Panc1 (cell line): Measurements from ENCODE around the gene VTN. TPM values are rescaled to one million over a fixed set of nuclear protein-coding genes. Genes with fewer than 3 reads are reported as not detected.

Source experiments
- ATAC-seq: fragments of 200-7000 bp; cut with Tn5 transposase; 2 replicates; pipeline ENCODE4 v1.9.1; 2020; ENCODE audit warnings: mild to moderate bottlenecking, moderate library complexity
- BruUV-seq: library from RNA; stranded (reverse); fragments of 400-500 nt; replicated peaks from 2 replicates; lab custom pipeline; 2021; lab: Mats Ljungman, UMichigan
- CTCF ChIA-PET: fragments of 300-600 bp; sonication (Branson Sonifier 250); formaldehyde crosslinking; loops from one replicate; lab custom pipeline; 2022; ENCODE audit warnings: antibody characterized with exemption; lab: Charles Lee
- POLR2A ChIA-PET: fragments of 300-600 bp; sonication (Branson Sonifier 250); formaldehyde crosslinking; loops from one replicate; lab custom pipeline; 2022; ENCODE audit warnings: antibody characterized with exemption; lab: Charles Lee
- DNase-seq: peaks from one replicate; pipeline ENCODE4 v3.0.0-alpha.2; 2010; ENCODE audit warnings: low read depth, low spot score
- H3K27ac ChIP-seq: 2 replicates; pipeline ENCODE4 v1.5.1; 2011; ENCODE audit warnings: mild to moderate bottlenecking, low read length, inconsistent platforms
- H3K27me3 ChIP-seq: fragments of 200-500 bp; sonication (Bioruptor generic); 2 replicates; pipeline ENCODE4 v1.6.0; 2014; ENCODE audit warnings: low read length, inconsistent platforms; ENCODE audit not compliant: control insufficient read depth, insufficient read depth
- H3K36me3 ChIP-seq: fragments of 200-500 bp; sonication (Bioruptor generic); 2 replicates; pipeline ENCODE4 v1.5.1; 2014; ENCODE audit warnings: inconsistent platforms, mild to moderate bottlenecking, low read length, moderate library complexity; ENCODE audit not compliant: control insufficient read depth, insufficient read depth
- H3K4me1 ChIP-seq: 2 replicates; pipeline ENCODE4 v1.5.1; 2011; ENCODE audit warnings: inconsistent platforms, mild to moderate bottlenecking, low read length, moderate library complexity; ENCODE audit not compliant: control insufficient read depth, insufficient read depth
- H3K4me3 ChIP-seq, 2 experiments: 2 replicates each; pipeline ENCODE4 v1.5.1; 2011 to 2012; ENCODE audit warnings: low read depth in 2 of 2, low read length in 2 of 2, mild to moderate bottlenecking in 2 of 2, inconsistent platforms in 1 of 2, moderate library complexity in 1 of 2
- H3K9me3 ChIP-seq: fragments of 200-500 bp; sonication (Bioruptor generic); 2 replicates; pipeline ENCODE4 v1.5.1; 2014; ENCODE audit warnings: low read depth, mild to moderate bottlenecking, inconsistent platforms, low read length, moderate library complexity; ENCODE audit not compliant: control insufficient read depth, insufficient read depth
- CTCF ChIP-seq: fragments of 450-650 bp; IDR thresholded peaks from 2 replicates; pipeline ENCODE4 v1.5.1; 2017; ENCODE audit warnings: mild to moderate bottlenecking
- POLR2AphosphoS5 ChIP-seq: IDR thresholded peaks from 2 replicates; pipeline ENCODE4 v1.6.1; 2012; ENCODE audit warnings: mild to moderate bottlenecking, low read depth, low read length, moderate library complexity
- REST ChIP-seq, 2 experiments: IDR thresholded peaks; 2 replicates each; pipeline ENCODE4 v1.6.1; 2011 to 2012; ENCODE audit warnings: low read depth in 2 of 2, control low read depth in 1 of 2, low read length in 1 of 2, mild to moderate bottlenecking in 1 of 2, moderate library complexity in 1 of 2; ENCODE audit not compliant: insufficient read depth in 1 of 2
- SIN3A ChIP-seq: IDR thresholded peaks from 2 replicates; pipeline ENCODE4 v1.6.1; 2012; ENCODE audit warnings: low read depth, mild to moderate bottlenecking, low read length, moderate library complexity, borderline replicate concordance; ENCODE audit not compliant: insufficient read depth
- TCF7L2 ChIP-seq: IDR thresholded peaks from 2 replicates; pipeline ENCODE4 v1.6.1; 2011; ENCODE audit warnings: mild to moderate bottlenecking, low read depth, low read length, inconsistent platforms
- in situ Hi-C: cut with HindIII; loops from 2 replicates; pipeline ENCODE4 v1.10.0; 2016; ENCODE audit warnings: low sequenced_read_pairs, low pct_unique_long_range_greater_than_20kb
- intact Hi-C: fragments of 100-400 bp; cut with micrococcal nuclease; formaldehyde crosslinking; loops from one replicate; pipeline ENCODE4 v1.10.0; 2022; ENCODE audit not compliant: unreplicated experiment
- total RNA-seq: library from RNA; stranded (reverse); gene quantifications from one replicate; pipeline ENCODE4 v1.2.1, GENCODE V29; 2021; ENCODE audit not compliant: unreplicated experiment

The VTN gene
- total RNA-seq, 1 experiment from 2014 or later, result 2.3 TPM

GRCh38 chr17:28344011-28344410, 26.1 kb downstream of the VTN start:
- CTCF ChIA-PET, result no interaction called here
- BruUV-seq, result no TSS peak
- TF ChIP-seq SIN3A (no peak), CTCF (no peak), POLR2AphosphoS5 (no peak), TCF7L2 (no peak), REST (IDR thresholded peaks at IDR 0.05; ENCODE audit: insufficient read depth in 1 of 2, low read depth in 2 of 2, low read length in 1 of 2) (no peak)
- Histone ChIP-seq H3K27ac (no peak overlapping the region), H3K36me3 (peaks cover 2% of the 10 kb centered on the region; the same call in 1 of the 2 replicates), H3K4me3 (no peak overlapping the region), H3K4me1 (peaks cover 26% of the 10 kb centered on the region), H3K9me3 (no peaks in the 10 kb centered on the region), H3K27me3 (no peaks in the 10 kb centered on the region)
- DNase-seq (no peak), ATAC-seq (no peak)
- intact Hi-C loops, result no loop called here
- in situ Hi-C loops, result no loop called here
- POLR2A ChIA-PET, result interaction anchor here (0.6 kb wide), 1 partner anchor 463 kb away, joined by 9 read pairs; no protein-coding TSS in a partner anchor

GRCh38 chr17:28343491-28343932, 26.6 kb downstream of the VTN start:
- H3K27ac ChIP-seq, result no peak overlapping the region
- POLR2A ChIA-PET, result interaction anchor here (0.6 kb wide), 1 partner anchor 463 kb away, joined by 9 read pairs; no protein-coding TSS in a partner anchor
- H3K27me3 ChIP-seq, result no peaks in the 10 kb centered on the region
- H3K4me3 ChIP-seq, result no peak overlapping the region
- ATAC-seq (no peak), DNase-seq (no peak)
- H3K36me3 ChIP-seq, result peaks cover 2% of the 10 kb centered on the region; the same call in 1 of the 2 replicates
- H3K4me1 ChIP-seq, result peaks cover 26% of the 10 kb centered on the region
- in situ Hi-C loops, result no loop called here
- CTCF ChIA-PET, result no interaction called here
- TF ChIP-seq TCF7L2, result no peak
- no peak for TF ChIP-seq SIN3A
- no peak for TF ChIP-seq CTCF
- TF ChIP-seq POLR2AphosphoS5, result no peak
- no peak for TF ChIP-seq REST (IDR thresholded peaks at IDR 0.05; ENCODE audit: insufficient read depth in 1 of 2, low read depth in 2 of 2, low read length in 1 of 2)
- intact Hi-C loops, result no loop called here
- no TSS peak for BruUV-seq
- H3K9me3 ChIP-seq, result no peaks in the 10 kb centered on the region
